GM19455 (cell line): ENCODE measurements around the gene GALNT10.

Experiments
- ATAC-seq: cut with Tn5 transposase; IDR thresholded peaks from one replicate; pipeline ENCODE4 v1.9.1; 2021; ENCODE audit not compliant: unreplicated experiment

GALNT10 gene

GRCh38 chr5:154228696-154229095, 38.2 kb downstream of the GALNT10 start:
- peak; percentile 97 for ATAC-seq

- ATAC-seq = no peak
Measured at GRCh38 chr5:154230526-154230925, 40.0 kb downstream of the GALNT10 start.

DNA sequence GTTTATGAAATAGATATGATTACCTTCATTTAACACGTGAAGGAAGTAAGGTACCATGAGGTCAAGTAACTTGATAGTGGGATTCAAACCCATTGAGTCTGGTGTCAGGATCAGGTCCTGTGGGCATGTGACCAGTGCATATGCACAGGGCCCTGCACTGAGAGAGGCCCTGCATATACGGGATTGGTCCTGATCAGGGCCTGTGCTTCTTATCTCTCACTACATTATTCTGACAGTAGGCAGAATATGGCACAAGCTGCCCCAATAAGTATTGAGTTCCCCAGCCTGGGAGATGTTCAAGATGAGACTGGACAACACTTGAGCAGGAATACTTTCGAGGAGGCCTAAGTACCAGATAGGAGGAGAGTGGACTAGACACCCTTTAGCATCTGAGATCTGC, 44.0 kb downstream of the GALNT10 start:
- ATAC-seq = no peak

- ATAC-seq = no peak
Measured at GRCh38 chr5:154236011-154236410, 45.5 kb downstream of the GALNT10 start.

DNA sequence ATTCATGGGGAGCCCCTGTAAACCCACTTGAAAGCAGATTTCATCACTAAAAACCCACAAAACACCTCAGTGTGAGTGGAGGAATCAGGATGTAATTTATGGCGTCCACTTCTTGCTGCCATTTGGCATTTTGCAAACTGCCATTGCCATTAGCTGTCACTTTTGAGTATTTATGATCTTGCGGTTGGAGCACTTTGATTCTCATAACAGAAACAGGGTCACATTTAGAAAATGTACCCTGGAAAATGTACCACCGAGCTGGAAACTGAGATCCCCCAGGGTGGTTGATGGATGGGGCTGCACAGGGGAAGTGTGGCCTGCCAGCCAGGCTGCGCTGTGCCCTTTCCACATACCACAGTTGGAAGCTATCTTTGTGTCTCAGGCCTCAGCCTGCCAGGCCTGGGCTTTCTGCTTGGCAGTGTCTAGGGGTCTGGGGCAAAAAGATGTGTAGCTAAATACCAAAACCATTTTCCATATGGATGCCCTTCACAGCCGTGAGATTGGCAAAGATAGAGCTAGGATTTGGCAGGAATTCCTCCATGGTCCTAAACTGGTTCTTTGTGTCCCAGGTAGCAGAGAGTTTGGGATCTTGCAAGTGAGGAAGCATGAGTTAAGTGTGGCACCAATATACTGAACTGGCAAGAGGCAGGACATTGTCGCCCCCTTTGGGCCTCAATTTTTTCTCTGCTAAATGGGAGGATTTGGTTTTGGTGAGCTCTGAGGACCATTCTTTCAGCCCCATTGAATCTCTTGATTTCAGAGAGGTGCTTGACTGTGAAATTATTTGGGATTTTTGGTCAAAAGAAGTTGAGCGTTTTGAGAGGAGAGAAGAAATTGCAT, 46.2 kb downstream of the GALNT10 start:
- no peak for ATAC-seq

DNA sequence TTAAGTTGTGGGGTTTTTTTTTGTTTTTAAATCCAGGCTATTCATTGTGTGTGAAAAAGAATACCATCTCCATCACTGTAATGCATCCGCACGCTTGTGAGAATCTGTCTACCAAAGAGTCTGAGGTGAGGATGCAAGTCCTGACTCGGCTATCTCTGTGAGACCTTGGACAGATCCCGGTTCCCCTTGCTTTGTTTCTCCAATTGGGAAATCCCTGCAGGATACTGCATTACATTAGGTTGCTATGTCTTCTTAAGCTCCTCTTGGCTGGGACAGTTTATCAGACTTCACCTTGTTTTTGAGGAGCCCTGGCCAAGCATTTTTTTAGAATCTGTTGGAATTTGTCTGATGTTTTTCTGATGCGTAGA, 46.8 kb downstream of the GALNT10 start:
- no peak for ATAC-seq

- ATAC-seq = no peak
Measured at GRCh38 chr5:154237946-154238345, 47.4 kb downstream of the GALNT10 start.

DNA sequence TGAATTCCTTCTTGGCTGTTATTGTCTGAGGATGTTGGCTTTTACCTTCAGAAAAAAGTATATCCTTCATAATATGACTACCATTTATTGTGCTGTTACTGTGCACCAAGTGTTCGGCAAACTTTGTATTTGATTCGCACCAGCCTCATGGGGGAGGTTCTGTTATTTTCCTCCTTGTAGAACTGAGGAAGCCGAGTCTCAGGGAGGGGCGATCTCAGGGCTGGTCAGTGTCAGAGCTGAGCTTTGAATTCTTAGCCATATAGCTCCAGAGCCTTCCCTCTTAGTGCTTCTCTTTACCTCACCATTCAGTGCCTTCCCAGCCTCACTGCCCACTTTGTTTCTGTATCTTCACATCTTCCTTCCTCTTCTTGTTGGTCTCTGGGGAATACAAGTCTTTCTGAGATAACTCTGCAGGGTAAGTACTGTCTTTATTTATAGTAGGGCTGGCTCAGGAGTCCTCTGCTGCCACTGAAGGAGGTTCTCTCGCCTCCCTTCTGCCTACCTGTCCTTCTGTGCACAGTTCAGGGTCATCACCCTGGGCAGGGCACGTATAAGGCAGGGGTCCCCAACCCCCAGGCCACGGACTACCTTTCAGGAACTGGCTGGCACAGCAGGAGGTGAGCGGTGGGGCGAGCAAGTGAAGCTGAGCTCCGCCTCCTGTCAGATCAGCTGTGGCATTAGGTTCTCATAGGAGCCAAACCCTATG, 48.4 kb downstream of the GALNT10 start:
- peak; percentile 53 for ATAC-seq

GRCh38 chr5:154240595-154240994, 50.1 kb downstream of the GALNT10 start:
- no peak for ATAC-seq

DNA sequence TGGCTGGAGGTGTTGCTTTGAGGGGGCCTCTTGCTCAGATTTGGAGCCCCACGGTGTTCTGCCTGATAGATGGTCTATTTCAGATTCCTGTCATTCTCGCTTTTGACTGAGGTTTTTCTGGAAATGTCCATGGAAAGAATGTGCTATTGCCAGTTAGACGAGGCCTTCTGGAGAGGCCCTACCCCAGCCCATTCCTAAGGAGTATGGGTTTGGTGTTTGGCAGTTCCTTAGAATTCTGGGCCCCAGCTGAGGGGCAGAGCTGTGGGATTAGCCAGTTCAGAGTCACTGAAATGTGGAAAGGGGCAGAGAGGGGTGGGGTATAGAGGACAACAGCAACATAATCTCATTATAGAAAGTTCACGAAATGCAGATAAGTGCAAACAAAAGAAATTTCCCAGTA, 50.5 kb downstream of the GALNT10 start:
- no peak for ATAC-seq

- no peak for ATAC-seq
Measured at GRCh38 chr5:154242442-154242841, 51.9 kb downstream of the GALNT10 start.

GRCh38 chr5:154242964-154243376, 52.4 kb downstream of the GALNT10 start:
- ATAC-seq = no peak

DNA sequence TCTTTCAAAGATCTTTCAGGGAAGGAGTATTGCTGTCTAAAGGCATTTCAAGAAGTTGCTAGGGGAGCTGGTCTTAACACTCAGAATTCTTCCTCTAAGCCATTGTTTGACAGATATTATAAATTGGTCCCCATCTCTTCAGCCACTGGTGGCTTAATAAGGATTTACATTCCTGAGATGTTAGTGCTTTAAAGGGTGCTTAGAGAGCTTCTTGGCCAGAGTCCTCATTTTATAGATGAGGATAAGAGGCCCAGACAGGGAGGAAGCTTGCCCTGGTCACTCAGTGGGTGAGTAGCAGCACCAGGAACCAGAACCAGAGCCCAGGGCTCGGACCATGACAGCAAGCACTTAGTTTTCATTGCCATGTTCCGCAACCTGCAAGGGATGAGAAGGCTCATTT, 53.2 kb downstream of the GALNT10 start:
- no peak for ATAC-seq

GRCh38 chr5:154244476-154244875, 53.9 kb downstream of the GALNT10 start:
- no peak for ATAC-seq

- no peak for ATAC-seq
Measured at GRCh38 chr5:154248691-154249090, 58.2 kb downstream of the GALNT10 start.

GRCh38 chr5:154249826-154250225, 59.3 kb downstream of the GALNT10 start:
- no peak for ATAC-seq

- no peak for ATAC-seq
Measured at GRCh38 chr5:154251529-154251928, 61.0 kb downstream of the GALNT10 start.

DNA sequence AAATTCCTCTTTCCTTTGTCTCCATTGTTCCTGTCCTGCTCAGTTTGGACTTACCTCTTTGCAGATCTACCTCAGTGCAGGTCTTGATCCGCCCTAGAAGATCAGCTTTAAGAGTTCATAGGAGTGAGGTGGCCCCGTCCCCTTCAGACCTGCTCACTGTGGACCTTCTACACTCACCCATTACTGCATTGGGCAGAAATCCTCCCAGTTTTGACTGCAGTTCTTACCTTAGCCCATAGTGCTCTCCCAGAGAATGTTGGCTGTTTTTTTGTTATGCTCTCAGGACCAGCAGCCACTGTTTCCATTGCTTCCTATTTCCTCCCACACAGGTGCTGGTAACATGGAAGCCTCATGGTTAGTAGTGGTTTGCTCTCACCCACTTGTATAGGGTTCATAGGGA, 63.3 kb downstream of the GALNT10 start:
- no peak for ATAC-seq

GRCh38 chr5:154254896-154255295, 64.4 kb downstream of the GALNT10 start:
- ATAC-seq = no peak

DNA sequence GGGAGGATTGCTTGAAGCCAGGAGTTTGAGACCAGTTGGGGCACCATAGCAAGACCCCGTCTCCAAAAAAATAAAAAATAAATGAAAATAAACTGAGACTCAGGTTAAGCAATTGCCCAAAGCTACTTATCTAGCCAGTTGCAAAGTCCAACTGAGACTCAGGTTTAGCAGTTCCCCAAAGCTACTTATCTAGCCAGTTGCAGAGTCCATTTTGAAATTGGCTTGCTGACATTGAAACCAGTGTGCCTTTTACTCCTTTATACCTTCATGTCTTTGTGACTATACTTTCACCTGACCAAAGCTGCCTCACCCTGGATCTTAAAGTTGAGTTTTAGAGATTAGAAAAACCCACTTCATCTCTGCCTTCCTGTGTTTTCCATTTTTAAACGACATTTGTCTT, 66.5 kb downstream of the GALNT10 start:
- no peak for ATAC-seq

DNA sequence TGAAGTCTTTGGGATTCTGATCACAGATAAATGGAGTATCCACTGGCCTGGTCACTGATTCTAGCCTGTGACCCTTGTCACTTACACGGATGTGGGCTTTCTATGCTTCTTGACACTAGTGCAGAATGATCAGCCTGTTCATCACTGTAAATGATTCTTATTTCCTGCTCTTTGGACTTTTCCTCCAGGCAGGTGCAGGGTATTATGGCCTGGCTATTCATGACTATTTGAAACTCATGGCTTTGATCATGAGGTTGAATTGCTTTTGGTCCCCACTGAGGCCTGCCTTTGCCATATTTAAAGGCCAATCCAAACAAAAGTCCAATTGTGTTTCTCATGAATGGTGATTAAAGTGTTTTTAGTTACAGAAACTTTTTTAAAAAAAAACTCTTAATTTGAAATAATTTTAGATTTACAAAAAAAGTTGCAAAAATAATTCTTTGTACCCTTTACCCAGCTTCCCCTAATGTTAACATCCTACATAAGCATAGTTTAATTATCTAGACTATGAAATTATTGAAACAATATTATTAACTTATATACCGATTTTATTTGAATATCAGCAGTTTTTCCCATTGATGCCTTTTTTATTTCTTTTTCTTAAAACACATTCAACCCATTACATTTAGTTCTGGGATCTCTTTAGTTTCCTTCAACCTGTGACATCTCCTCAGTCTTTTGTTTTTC, 68.1 kb downstream of the GALNT10 start:
- ATAC-seq = no peak
